GM12878 (cell line): ENCODE data around the gene GNPTAB.

Source experiments
- EZH2 ChIP-seq: IDR thresholded peaks from 2 replicates; pipeline ENCODE4 v1.6.1; 2012; ENCODE audit warnings: low read depth, mild to moderate bottlenecking, control low read depth, inconsistent platforms, low read length, borderline replicate concordance; ENCODE audit not compliant: control insufficient read depth
- FOXM1 ChIP-seq: IDR thresholded peaks from 2 replicates; pipeline ENCODE4 v1.6.1; 2012; ENCODE audit warnings: low read depth, mild to moderate bottlenecking, inconsistent platforms, low read length, moderate library complexity
- POLR2A ChIP-seq: IDR thresholded peaks from 2 replicates; pipeline ENCODE4 v1.6.1; 2011; ENCODE audit warnings: low read depth, mild to moderate bottlenecking, low read length
- YY1 ChIP-seq: IDR thresholded peaks from 2 replicates; pipeline ENCODE4 v1.6.1; 2011; ENCODE audit warnings: low read depth, mild to moderate bottlenecking, low read length
- TF ChIP-seq, protein P1 (sequence below): fragments of 450-650 bp; formaldehyde crosslinking; IDR thresholded peaks from 2 replicates; pipeline ENCODE4 v1.4.0; 2022; ENCODE audit warnings: mild to moderate bottlenecking, moderate library complexity
- TF ChIP-seq, protein P2 (sequence below), 3 experiments: IDR thresholded peaks in 2 of 3; conservative IDR thresholded peaks in 1 of 3; 2 replicates each; pipeline ENCODE4 v1.5.1; 2011; ENCODE audit warnings: low read depth in 3 of 3, low read length in 3 of 3, mild to moderate bottlenecking in 3 of 3, control low read depth in 2 of 3, moderate library complexity in 2 of 3, inconsistent platforms in 1 of 3, mixed read lengths in 1 of 3; ENCODE audit not compliant: control insufficient read depth in 2 of 3, insufficient read depth in 1 of 3; ENCODE audit errors: extremely low read depth in 1 of 3

DNA sequence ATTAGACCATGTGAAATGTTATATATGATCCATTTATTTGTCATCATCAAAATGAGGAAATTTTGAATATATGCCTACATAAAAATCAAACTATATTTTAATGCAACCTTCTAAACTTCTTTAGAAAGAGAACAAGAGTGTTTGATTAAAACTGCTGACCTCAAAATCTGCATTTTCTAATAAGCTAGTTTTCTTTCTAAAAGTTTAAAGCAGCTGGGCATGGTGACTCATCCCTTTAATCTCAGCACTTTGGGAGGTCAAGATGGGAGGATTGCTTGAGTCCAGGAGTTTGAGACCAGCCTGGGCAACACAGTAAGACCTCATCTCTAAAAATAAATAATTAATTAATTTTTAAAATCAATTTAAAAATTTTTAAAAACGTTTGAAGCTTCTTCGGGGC, 36.2 kb downstream of the GNPTAB start:
- TF ChIP-seq YY1 (no peak), FOXM1 (no peak), EZH2 (no peak), POLR2A (no peak)
- TF ChIP-seq, protein P1, sequence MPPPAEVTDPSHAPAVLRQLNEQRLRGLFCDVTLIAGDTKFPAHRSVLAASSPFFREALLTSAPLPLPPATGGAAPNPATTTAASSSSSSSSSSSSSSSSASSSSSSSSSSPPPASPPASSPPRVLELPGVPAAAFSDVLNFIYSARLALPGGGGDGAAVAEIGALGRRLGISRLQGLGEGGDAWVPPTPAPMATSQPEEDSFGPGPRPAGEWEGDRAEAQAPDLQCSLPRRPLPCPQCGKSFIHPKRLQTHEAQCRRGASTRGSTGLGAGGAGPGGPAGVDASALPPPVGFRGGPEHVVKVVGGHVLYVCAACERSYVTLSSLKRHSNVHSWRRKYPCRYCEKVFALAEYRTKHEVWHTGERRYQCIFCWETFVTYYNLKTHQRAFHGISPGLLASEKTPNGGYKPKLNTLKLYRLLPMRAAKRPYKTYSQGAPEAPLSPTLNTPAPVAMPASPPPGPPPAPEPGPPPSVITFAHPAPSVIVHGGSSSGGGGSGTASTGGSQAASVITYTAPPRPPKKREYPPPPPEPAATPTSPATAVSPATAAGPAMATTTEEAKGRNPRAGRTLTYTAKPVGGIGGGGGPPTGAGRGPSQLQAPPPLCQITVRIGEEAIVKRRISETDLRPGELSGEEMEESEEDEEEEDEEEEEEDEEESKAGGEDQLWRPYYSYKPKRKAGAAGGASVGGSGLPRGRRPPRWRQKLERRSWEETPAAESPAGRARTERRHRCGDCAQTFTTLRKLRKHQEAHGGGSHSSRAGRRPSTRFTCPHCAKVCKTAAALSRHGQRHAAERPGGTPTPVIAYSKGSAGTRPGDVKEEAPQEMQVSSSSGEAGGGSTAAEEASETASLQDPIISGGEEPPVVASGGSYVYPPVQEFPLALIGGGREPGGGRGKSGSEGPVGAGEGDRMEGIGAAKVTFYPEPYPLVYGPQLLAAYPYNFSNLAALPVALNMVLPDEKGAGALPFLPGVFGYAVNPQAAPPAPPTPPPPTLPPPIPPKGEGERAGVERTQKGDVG (CRISPR knock-in tag), result no peak
- TF ChIP-seq, protein P2, sequence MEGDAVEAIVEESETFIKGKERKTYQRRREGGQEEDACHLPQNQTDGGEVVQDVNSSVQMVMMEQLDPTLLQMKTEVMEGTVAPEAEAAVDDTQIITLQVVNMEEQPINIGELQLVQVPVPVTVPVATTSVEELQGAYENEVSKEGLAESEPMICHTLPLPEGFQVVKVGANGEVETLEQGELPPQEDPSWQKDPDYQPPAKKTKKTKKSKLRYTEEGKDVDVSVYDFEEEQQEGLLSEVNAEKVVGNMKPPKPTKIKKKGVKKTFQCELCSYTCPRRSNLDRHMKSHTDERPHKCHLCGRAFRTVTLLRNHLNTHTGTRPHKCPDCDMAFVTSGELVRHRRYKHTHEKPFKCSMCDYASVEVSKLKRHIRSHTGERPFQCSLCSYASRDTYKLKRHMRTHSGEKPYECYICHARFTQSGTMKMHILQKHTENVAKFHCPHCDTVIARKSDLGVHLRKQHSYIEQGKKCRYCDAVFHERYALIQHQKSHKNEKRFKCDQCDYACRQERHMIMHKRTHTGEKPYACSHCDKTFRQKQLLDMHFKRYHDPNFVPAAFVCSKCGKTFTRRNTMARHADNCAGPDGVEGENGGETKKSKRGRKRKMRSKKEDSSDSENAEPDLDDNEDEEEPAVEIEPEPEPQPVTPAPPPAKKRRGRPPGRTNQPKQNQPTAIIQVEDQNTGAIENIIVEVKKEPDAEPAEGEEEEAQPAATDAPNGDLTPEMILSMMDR (IDR thresholded peaks at IDR 0.05 in 2 of 3, conservative IDR thresholded peaks at IDR 0.05 in 1 of 3; ENCODE audit: control insufficient read depth in 2 of 3, extremely low read depth in 1 of 3, insufficient read depth in 1 of 3, low read depth in 3 of 3, low read length in 3 of 3), result no peak
